HG03457 (cell line): Measurements from ENCODE around the gene MIGA2.

Source experiments
- ATAC-seq: cut with Tn5 transposase; IDR thresholded peaks from one replicate; pipeline ENCODE4 v1.9.1; 2021; ENCODE audit warnings: moderate number of reproducible peaks; ENCODE audit not compliant: unreplicated experiment

The MIGA2 gene

GRCh38 chr9:129036923-129037766, 719 bp downstream of the MIGA2 start:
- no peak for ATAC-seq

- no peak for ATAC-seq
These were observed 1.3 kb downstream of the MIGA2 start for GRCh38 chr9:129037767-129038098.

- ATAC-seq = no peak
These were observed 1.9 kb downstream of the MIGA2 start for GRCh38 chr9:129038109-129038852.

- no peak for ATAC-seq
These were observed 3.8 kb downstream of the MIGA2 start for GRCh38 chr9:129040113-129040643.

GRCh38 chr9:129042016-129042415, 5.6 kb downstream of the MIGA2 start:
- no peak for ATAC-seq

- ATAC-seq = no peak
These were observed 16.2 kb downstream of the MIGA2 start for GRCh38 chr9:129052592-129052991.

GRCh38 chr9:129053020-129053419, 16.6 kb downstream of the MIGA2 start:
- no peak for ATAC-seq

GRCh38 chr9:129054163-129054851, 17.9 kb downstream of the MIGA2 start:
- ATAC-seq = no peak

GRCh38 chr9:129058965-129059795, 22.8 kb downstream of the MIGA2 start:
- no peak for ATAC-seq

GRCh38 chr9:129059796-129060785, 23.7 kb downstream of the MIGA2 start:
- ATAC-seq = no peak

- ATAC-seq = no peak
These were observed 24.6 kb downstream of the MIGA2 start for GRCh38 chr9:129060991-129061390.

- no peak for ATAC-seq
These were observed 26.6 kb downstream of the MIGA2 start for GRCh38 chr9:129063061-129063460.

- ATAC-seq = no peak
These were observed 28.1 kb downstream of the MIGA2 start for GRCh38 chr9:129064499-129064908.

- no peak for ATAC-seq
These were observed 31.7 kb downstream of the MIGA2 start for GRCh38 chr9:129068110-129068509.

- no peak for ATAC-seq
These were observed 32.8 kb downstream of the MIGA2 start for GRCh38 chr9:129068990-129069861.

- ATAC-seq = no peak
These were observed 33.6 kb downstream of the MIGA2 start for GRCh38 chr9:129069862-129070641.

GRCh38 chr9:129070696-129071525, 34.5 kb downstream of the MIGA2 start:
- ATAC-seq = no peak
